HCT116 (cell line): ENCODE results near the gene FARP1. TPM values are rescaled to one million over a fixed set of nuclear protein-coding genes. Genes with fewer than 3 reads are reported as not detected.

Source experiments
- ATAC-seq: fragments of 200-7000 bp; cut with Tn5 transposase; 2 replicates; pipeline ENCODE4 v1.9.1; 2020; ENCODE audit warnings: mild to moderate bottlenecking, moderate library complexity
- BruUV-seq: library from RNA; stranded (reverse); fragments of 400-500 nt; replicated peaks from 2 replicates; lab custom pipeline; 2021; lab: Mats Ljungman, UMichigan
- CTCF ChIA-PET: fragments of 300-600 bp; sonication (Branson Sonifier 250); formaldehyde crosslinking; loops from one replicate; lab custom pipeline; 2021; ENCODE audit warnings: antibody characterized with exemption; lab: Charles Lee
- POLR2A ChIA-PET: fragments of 300-600, 350-600 bp; sonication (Branson Sonifier 250); formaldehyde crosslinking; loops from one replicate; lab custom pipeline; 2021; ENCODE audit warnings: antibody characterized with exemption; lab: Charles Lee
- RAD21 ChIA-PET, 2 experiments: fragments of 300-600 bp; sonication (Branson Sonifier 250); formaldehyde crosslinking; loops; one replicate each; lab custom pipeline; 2023; ENCODE audit warnings: low total read pairs in 2 of 2; ENCODE audit not compliant: uncharacterized antibody in 2 of 2, unreplicated experiment in 2 of 2, low non-redundant PET in 1 of 2; lab: Charles Lee
- DNase-seq: peaks from one replicate; pipeline ENCODE4 v3.0.0-alpha.2; 2010; ENCODE audit warnings: low read depth, low spot score
- H2AFZ ChIP-seq: fragments of 200-600 bp; shearing (Covaris generic), sonication (generic); 2 replicates; pipeline ENCODE4 v1.6.1; 2017; ENCODE audit warnings: low read depth, mixed run types, mixed read lengths, antibody characterized with exemption, low read length; ENCODE audit not compliant: poor library complexity, severe bottlenecking
- H3K27ac ChIP-seq: 2 replicates; pipeline ENCODE4 v1.5.1; 2012; ENCODE audit warnings: low read depth, low read length
- H3K27me3 ChIP-seq: fragments of 200-600 bp; sonication (generic); 2 replicates; pipeline ENCODE4 v1.6.1; 2016; ENCODE audit warnings: mixed run types, low read length, mixed read lengths; ENCODE audit not compliant: insufficient read depth
- H3K36me3 ChIP-seq, 2 experiments: fragments of 200-500 bp in 1 of 2; fragments of 200-600 bp in 1 of 2; sonication (Bioruptor generic) in 1 of 2; sonication (generic) in 1 of 2; 2 replicates each; pipeline versions ENCODE4 v1.5.1 to v1.6.1; 2014 to 2016; ENCODE audit warnings: low read length in 2 of 2, inconsistent platforms in 1 of 2, mixed read lengths in 1 of 2, mixed run types in 1 of 2; ENCODE audit not compliant: insufficient read depth in 2 of 2, control insufficient read depth in 1 of 2
- H3K4me1 ChIP-seq, 2 experiments: fragments of 200-600 bp in 1 of 2; sonication (generic) in 1 of 2; 2 replicates each; pipeline versions ENCODE4 v1.5.1 to v1.6.1; 2012 to 2017; ENCODE audit warnings: low read length in 2 of 2, inconsistent platforms in 1 of 2, mild to moderate bottlenecking in 1 of 2, mixed read lengths in 1 of 2, mixed run types in 1 of 2, moderate library complexity in 1 of 2; ENCODE audit not compliant: insufficient read depth in 2 of 2, control insufficient read depth in 1 of 2
- H3K4me2 ChIP-seq: fragments of 200-600 bp; sonication (generic); 2 replicates; pipeline ENCODE4 v1.6.1; 2017; ENCODE audit warnings: mixed run types, low read length, mixed read lengths
- H3K4me3 ChIP-seq, 2 experiments: fragments of 200-600 bp in 1 of 2; sonication (generic) in 1 of 2; replicated peaks in 1 of 2; 2 replicates each; pipeline ENCODE4 v1.5.1; 2011 to 2016; ENCODE audit warnings: low read length in 2 of 2, control low read depth in 1 of 2, low read depth in 1 of 2, mild to moderate bottlenecking in 1 of 2, mixed read lengths in 1 of 2, mixed run types in 1 of 2
- H3K79me2 ChIP-seq: fragments of 200-600 bp; sonication (generic); 2 replicates; pipeline ENCODE4 v1.6.1; 2017; ENCODE audit warnings: mild to moderate bottlenecking, mixed run types, low read length, moderate library complexity, mixed read lengths; ENCODE audit not compliant: insufficient read depth
- H3K9ac ChIP-seq: fragments of 200-600 bp; sonication (generic); 2 replicates; pipeline ENCODE4 v1.6.1; 2016; ENCODE audit warnings: low read length, mixed read lengths
- H3K9me2 ChIP-seq: fragments of 200-600 bp; sonication (generic), shearing (Covaris generic); 2 replicates; pipeline ENCODE4 v1.6.1; 2017; ENCODE audit warnings: mixed run types, mild to moderate bottlenecking, moderate library complexity; ENCODE audit not compliant: insufficient read depth
- H3K9me3 ChIP-seq, 2 experiments: fragments of 200-500 bp in 1 of 2; fragments of 200-600 bp in 1 of 2; sonication (Bioruptor generic) in 1 of 2; sonication (generic) in 1 of 2; 2 replicates each; pipeline ENCODE4 v1.6.1; 2014 to 2017; ENCODE audit warnings: low read length in 2 of 2, mixed read lengths in 2 of 2, inconsistent platforms in 1 of 2, low read depth in 1 of 2, mild to moderate bottlenecking in 1 of 2, mixed run types in 1 of 2, moderate library complexity in 1 of 2; ENCODE audit not compliant: control insufficient read depth in 1 of 2, insufficient read depth in 1 of 2
- H4K20me1 ChIP-seq: fragments of 200-600 bp; sonication (generic), shearing (Covaris generic); 2 replicates; pipeline ENCODE4 v1.6.1; 2017; ENCODE audit warnings: mixed run types, mild to moderate bottlenecking, moderate library complexity; ENCODE audit not compliant: insufficient read depth
- CBX3 ChIP-seq: IDR thresholded peaks from 2 replicates; pipeline ENCODE4 v1.6.1; 2012; ENCODE audit warnings: low read depth
- ELF1 ChIP-seq: IDR thresholded peaks from 2 replicates; pipeline ENCODE4 v1.6.1; 2012; ENCODE audit warnings: low read depth, borderline replicate concordance
- EZH2 ChIP-seq: fragments of 200-600 bp; sonication (generic); IDR thresholded peaks from 2 replicates; pipeline ENCODE4 v1.6.1; 2017; ENCODE audit warnings: antibody characterized with exemption, mixed run types
- EZH2phosphoT487 ChIP-seq: fragments of 200-600 bp; IDR thresholded peaks from 2 replicates; pipeline ENCODE4 v1.6.1; 2018; ENCODE audit warnings: antibody characterized with exemption, borderline replicate concordance
- POLR2A ChIP-seq: IDR thresholded peaks from 2 replicates; pipeline ENCODE4 v1.7.0; 2011; ENCODE audit warnings: borderline replicate concordance; ENCODE audit not compliant: insufficient read depth, insufficient read length; ENCODE audit errors: extremely low read depth
- RAD21 ChIP-seq: IDR thresholded peaks from 2 replicates; pipeline ENCODE4 v1.6.1; 2012; ENCODE audit warnings: low read depth, mild to moderate bottlenecking
- REST ChIP-seq: IDR thresholded peaks from 2 replicates; pipeline ENCODE4 v1.6.1; 2012; ENCODE audit warnings: low read depth
- SP1 ChIP-seq: IDR thresholded peaks from 2 replicates; pipeline ENCODE4 v1.6.1; 2012; ENCODE audit warnings: low read depth
- SRF ChIP-seq: IDR thresholded peaks from 2 replicates; pipeline ENCODE4 v1.6.1; 2012; ENCODE audit warnings: low read depth
- TCF7L2 ChIP-seq: IDR thresholded peaks from 2 replicates; pipeline ENCODE4 v1.7.0; 2011; ENCODE audit warnings: borderline replicate concordance, inconsistent platforms; ENCODE audit not compliant: insufficient read depth, insufficient read length; ENCODE audit errors: extremely low read depth
- ZFX ChIP-seq: fragments of 450-650 bp; IDR thresholded peaks from 2 replicates; pipeline ENCODE4 v1.6.1; 2017
- intact Hi-C: fragments of 100-400 bp; cut with micrococcal nuclease; formaldehyde crosslinking; loops from 2 replicates; pipeline ENCODE4 v1.10.0; 2022
- total RNA-seq: library from RNA; stranded (reverse); gene quantifications from one replicate; pipeline ENCODE4 v1.2.1, GENCODE V29; 2021; ENCODE audit not compliant: unreplicated experiment

The FARP1 gene
- total RNA-seq, 1 experiment from 2014 or later, result 30.5 TPM

- no peaks in the 10 kb centered on the region for H3K9me3 ChIP-seq
- ChIA-PET CTCF (no interaction called here), RAD21 (no interaction called here), POLR2A (no interaction called here)
- no peak overlapping the region for H3K27ac ChIP-seq
- no peaks in the 10 kb centered on the region for H3K9me2 ChIP-seq
- no peak overlapping the region for H3K4me3 ChIP-seq
- H3K4me2 ChIP-seq, result no peak overlapping the region
- ATAC-seq (no peak), DNase-seq (no peak)
- no peak overlapping the region for H3K9ac ChIP-seq
- TF ChIP-seq SP1 (no peak), EZH2phosphoT487 (no peak), TCF7L2 (no peak), ELF1 (no peak), REST (no peak), EZH2 (no peak), ZFX (no peak), POLR2A (no peak), SRF (no peak), CBX3 (no peak), RAD21 (no peak)
- H3K4me1 ChIP-seq, result peaks cover 0 to 16% of the 10 kb centered on the region in 2 experiments; a peak in 1 of 4 replicates
- H4K20me1 ChIP-seq, result peaks cover 6% of the 10 kb centered on the region; the same call in 1 of the 2 replicates
- intact Hi-C loops, result no loop called here
- H3K79me2 ChIP-seq, result peaks cover 92% of the 10 kb centered on the region
- no peak overlapping the region for H2AFZ ChIP-seq
- BruUV-seq, result no TSS peak
- H3K36me3 ChIP-seq, result no peaks in the 10 kb centered on the region
- H3K27me3 ChIP-seq, result no peaks in the 10 kb centered on the region
These were observed 353.5 kb downstream of the FARP1 start for GRCh38 chr13:98496479-98496791.
